ENCODE results near the gene NXPH1.
"Not testable (repeated sequence)": the region's sequence is repeated elsewhere in the genome, so short reads cannot be mapped to it uniquely, and the experiment has no call there.

The NXPH1 gene

DNA sequence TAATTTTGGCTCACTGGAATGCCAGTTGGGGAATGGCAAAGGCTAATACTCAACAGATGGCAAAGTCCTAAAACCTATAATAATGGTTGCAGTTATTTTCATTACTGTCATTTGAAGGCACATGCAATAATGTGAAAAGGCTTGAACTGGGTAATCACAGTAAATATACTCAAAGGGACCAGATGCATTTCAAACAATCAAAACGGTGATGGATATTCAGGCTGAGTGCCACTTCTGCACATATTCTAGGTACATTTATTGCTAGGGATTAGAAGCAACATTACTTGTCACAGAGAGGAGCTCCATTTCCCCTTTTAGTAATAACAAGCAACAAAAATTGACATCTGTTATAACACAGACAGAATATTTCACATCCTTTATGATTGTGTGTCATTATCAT lies 171.8 kb downstream of the NXPH1 start:
- no peak for DNase-seq

DNA sequence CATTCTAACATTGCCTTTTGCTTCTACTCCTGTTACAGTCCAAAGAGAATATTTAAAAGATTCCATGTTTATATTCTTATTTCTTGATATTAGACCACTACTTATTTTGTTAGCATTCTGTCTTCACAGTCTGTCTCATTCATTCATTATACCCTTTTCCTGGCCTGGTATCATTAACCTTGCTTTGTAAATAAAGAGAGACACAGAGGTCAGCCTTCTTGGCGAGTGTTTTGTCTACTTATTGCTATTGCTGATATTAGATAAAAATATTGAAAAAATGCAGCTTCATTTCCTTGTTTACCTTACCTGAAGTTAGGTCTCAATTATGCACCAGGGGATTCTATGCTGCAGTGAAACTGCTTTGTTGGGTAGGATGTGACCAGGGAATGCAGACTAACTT lies 179.2 kb downstream of the NXPH1 start:
- no peak for DNase-seq

- DNase-seq, result no peak
Observed at GRCh38 chr7:8613191-8613590, 179.8 kb downstream of the NXPH1 start.

DNA sequence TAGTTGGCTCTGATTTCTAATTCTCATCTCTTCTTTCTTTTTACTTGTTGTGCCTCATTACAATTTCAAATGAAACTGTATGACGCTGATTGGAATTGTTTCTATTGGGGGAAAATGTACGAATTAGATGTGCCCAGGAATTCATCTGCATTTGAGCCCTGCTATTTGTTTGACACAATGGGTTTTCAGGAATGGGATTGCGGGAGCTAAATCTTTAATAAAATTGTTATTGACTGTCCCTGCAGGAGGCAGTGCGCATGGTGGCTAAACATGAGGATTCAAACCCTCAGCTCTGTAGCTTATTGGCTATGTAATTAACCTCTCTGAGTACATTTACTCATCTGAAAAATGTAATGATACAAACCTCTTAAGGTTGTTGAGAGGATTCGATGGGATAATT lies 181.6 kb downstream of the NXPH1 start:
- no peak for DNase-seq

DNA sequence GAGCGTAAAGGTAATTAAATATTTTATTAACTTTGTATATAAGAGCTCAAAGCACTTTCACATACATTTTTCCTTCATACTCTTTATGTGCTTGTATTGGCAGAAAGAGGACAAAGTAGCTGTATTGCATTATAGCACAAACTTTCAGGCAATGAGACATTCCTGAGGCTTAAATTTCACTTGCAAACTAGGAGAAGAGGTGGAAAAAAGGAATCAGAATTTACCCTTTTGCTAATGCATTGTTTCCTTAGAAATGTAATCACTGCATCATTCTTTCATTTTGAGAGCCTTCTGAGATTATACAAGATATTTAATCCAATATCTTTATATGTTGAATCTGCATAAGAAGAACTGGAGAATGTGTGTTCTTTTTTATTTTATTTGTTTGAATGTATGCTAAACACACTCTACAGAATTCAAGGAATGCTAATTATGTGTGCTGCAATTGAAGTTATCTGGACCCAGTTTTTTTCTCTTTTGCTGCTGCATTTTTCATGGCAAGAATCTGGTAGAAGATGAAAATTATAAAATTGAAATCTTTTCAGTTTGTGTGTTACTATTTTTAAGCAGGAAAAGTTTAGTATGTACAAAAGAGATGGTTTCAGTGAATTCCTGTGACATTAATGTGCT lies 185.1 kb downstream of the NXPH1 start:
- no peak for DNase-seq

DNA sequence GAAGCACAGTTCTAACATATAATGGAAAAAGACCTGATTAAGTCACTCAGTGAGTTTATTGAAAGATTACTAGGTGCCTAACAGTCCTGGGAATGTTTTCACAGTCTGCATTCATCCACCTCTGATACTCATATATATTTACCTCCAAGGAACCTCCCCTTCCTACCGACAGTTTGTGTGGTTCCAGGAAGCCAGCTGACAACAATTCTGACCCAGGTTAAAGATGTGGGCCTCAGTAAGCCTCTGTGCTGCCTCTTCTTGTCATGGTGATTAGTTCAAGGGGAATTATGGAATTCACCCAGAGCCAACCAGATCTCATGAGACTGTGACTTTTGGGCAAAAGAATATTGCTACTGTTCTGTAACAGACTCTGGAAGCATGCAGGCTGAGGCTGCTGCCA lies 186.8 kb downstream of the NXPH1 start:
- DNase-seq, result no peak

DNA sequence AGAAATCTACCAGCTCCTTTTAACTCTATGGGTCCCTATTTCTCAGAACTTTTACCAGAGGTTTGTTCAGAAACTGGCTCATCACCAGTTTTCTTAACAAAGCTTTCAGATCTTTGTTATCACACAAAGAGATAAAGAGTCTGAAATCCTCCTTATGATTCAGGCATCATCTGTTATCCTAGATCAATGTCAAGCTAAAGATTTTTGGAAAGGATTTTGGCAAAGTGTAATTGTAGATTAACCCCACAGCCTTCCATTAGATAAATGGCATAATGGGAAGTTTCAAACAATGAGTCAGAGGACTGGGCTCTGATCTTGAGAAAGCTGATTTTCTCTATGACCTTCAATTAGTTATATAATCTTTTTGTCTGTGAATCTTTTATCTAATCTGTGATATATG lies 192.2 kb downstream of the NXPH1 start:
- DNase-seq, result no peak

GRCh38 chr7:8627325-8627724 lies 193.9 kb downstream of the NXPH1 start:
- no peak for DNase-seq

- DNase-seq, result no peak
Observed at GRCh38 chr7:8628656-8629055, 195.2 kb downstream of the NXPH1 start.

DNA sequence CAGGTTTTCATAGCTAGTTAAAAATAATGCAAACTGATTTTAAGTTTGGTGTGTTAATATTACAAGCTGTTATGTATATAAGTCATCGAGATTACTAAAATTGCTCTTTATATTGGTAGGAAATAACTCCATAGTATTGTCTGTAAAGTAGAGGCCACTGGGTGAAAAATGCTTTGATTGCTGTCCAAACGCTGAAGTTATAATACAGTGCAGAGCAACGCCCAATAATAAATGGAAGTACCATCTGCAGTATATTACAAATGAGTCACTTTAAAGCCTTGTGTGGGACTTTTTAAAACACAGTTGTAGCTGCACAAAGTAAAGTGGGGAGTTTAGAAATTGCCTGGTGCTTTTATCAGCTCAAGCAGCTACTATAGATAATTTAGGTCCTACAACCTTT lies 196.1 kb downstream of the NXPH1 start:
- DNase-seq, result no peak

- no peak for DNase-seq
Observed at GRCh38 chr7:8637322-8637721, 203.9 kb downstream of the NXPH1 start.

DNA sequence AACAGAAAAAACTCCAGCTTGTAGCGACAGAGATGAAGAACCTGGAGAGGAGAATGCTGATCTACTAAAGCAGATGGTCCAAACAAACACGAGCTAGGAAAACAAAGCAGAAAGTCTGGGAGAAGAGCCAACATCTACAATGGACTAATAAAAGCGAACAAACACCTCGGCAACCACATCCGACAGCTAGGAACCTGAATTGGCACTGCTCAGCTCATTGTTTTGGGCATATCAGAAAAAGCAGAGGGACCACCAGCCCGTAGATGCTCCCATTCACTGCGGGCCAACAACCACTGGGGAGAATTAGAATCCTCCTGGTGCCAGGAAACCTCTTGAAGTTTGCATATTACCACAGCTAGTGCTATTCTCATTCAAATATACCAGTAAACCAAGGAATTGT lies 204.7 kb downstream of the NXPH1 start:
- no peak for DNase-seq

- DNase-seq, result no peak
Observed at GRCh38 chr7:8639668-8640067, 206.3 kb downstream of the NXPH1 start.

- DNase-seq, result no peak
Observed at GRCh38 chr7:8640671-8641070, 207.3 kb downstream of the NXPH1 start.

GRCh38 chr7:8668627-8669500 lies 235.5 kb downstream of the NXPH1 start:
- no peak for DNase-seq

DNA sequence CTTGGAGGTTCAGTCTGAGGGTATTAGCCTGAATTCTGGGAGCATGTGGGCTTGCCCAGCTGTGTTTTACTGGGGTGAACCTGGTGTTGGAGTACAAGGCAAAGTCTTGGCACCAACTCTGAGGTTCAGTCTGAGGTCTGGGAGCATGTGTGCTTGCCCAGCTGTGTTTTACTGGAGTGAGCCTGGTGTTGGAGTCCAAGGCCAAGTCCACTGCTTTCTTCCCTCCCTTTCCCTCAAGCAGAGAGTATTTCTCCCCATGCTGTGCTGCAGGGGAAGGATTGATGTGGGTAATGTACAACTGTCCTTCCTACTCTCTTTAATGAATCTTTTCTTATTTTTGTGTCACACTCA lies 236.1 kb downstream of the NXPH1 start:
- no peak for DNase-seq

GRCh38 chr7:8684426-8684825 lies 251.0 kb downstream of the NXPH1 start:
- no peak for DNase-seq

DNA sequence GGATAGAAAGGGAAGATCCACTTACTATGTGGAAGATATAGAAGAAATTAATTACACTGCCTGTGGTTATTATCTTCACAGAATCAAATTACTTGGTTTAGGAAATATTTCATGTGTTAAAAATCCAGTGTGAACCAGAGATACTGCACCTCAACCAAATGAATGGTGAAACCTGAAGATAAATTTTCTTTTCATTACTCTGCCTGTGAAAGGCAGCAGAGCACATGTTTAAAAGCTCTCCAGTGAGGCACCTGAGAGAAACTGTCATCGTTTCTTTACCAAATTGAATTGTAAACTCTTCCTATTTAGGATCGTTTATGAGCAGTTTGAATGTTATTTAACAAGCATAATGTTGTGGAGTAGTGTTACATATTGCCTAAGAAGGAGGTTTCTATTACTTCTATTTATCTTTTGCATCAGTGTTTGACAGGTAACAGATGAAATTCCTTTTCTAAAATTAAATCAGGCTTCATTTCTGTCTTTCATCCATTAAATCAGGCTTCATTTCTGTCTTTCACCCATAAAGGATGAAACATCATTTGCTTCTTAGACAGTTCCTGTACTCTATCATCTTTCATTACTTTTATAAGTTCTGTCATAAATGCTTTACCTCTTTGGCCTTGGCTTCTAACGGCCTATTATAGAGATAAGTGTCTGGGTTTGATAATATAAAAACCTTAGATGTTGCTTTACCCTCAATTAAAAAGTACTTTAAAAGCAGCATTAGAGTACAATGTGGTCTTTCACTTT lies 266.6 kb downstream of the NXPH1 start:
- no peak for DNase-seq

DNA sequence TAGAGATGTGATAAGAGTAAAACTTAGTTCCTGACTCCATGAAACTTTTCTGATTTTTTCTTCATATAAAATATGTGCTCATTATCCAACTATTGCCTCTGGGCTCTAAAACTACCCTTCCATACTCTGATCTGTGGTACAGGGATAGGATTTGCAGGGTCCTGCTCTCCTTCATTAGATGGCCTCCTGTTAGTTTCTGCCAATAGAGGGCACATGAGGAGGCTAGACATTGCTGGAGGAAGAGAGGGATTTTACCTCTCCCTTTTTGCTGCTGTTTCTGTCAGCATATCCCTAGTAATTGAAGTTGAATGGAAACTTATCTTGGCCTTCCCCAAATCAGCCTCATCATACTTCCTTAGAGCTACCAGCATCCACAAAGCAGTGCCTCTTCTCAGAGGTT lies 269.4 kb downstream of the NXPH1 start:
- no peak for DNase-seq

GRCh38 chr7:8710124-8710523 lies 276.7 kb downstream of the NXPH1 start:
- DNase-seq, result no peak

- DNase-seq, result no peak
Observed at GRCh38 chr7:8714791-8715190, 281.4 kb downstream of the NXPH1 start.

- no peak for DNase-seq
Observed at GRCh38 chr7:8719102-8719501, 285.7 kb downstream of the NXPH1 start.

GRCh38 chr7:8724080-8724718 lies 290.8 kb downstream of the NXPH1 start:
- no peak for DNase-seq

GRCh38 chr7:8731756-8732155 lies 298.3 kb downstream of the NXPH1 start:
- DNase-seq, result not testable (repeated sequence)

Measured in activated effector memory CD4-positive, alpha-beta T cell treated with anti-CD3 and anti-CD28 coated beads, Interleukin-2, amount 50 U/mL, for 16 hours (primary cell).